HEK293T (cell line): ENCODE results near the gene LSS.

Experiments
- CTBP1 ChIP-seq: fragments of 450-650 bp; IDR thresholded peaks from 2 replicates; pipeline ENCODE4 v1.6.1; 2016; ENCODE audit warnings: borderline replicate concordance
- FOXM1 ChIP-seq: fragments of 450-650 bp; IDR thresholded peaks from 2 replicates; pipeline ENCODE4 v1.6.1; 2017; ENCODE audit warnings: mild to moderate bottlenecking, borderline replicate concordance
- NFRKB ChIP-seq: fragments of 450-650 bp; IDR thresholded peaks from 2 replicates; pipeline ENCODE4 v1.6.1; 2016; ENCODE audit warnings: mild to moderate bottlenecking, moderate library complexity
- SP1 ChIP-seq: fragments of 450-650 bp; IDR thresholded peaks from 2 replicates; pipeline ENCODE4 v1.6.1; 2017
- SUZ12 ChIP-seq: fragments of 450-650 bp; IDR thresholded peaks from 2 replicates; pipeline ENCODE4 v1.6.1; 2016; ENCODE audit warnings: mild to moderate bottlenecking
- TARDBP ChIP-seq: fragments of 450-650 bp; IDR thresholded peaks from 2 replicates; pipeline ENCODE4 v1.6.1; 2016

- TF ChIP-seq CTBP1, result no peak
- no peak for TF ChIP-seq SUZ12
- TF ChIP-seq TARDBP, result no peak
- TF ChIP-seq NFRKB, result no peak
- no peak for TF ChIP-seq SP1
- no peak for TF ChIP-seq FOXM1
These were observed 68.5 kb downstream of the LSS start for GRCh38 chr21:46159841-46160656.
